Uterus (tissue), 2 donors: ENCODE measurements around the gene BCL2L1.

Experiments
- CTCF ChIP-seq, 4 experiments: fragments of 200-600 bp in 2 of 4; fragments of 450-650 bp in 2 of 4; sonication (generic) in 2 of 4; IDR thresholded peaks; one replicate each; pipeline ENCODE4 v1.5.1; 2016 to 2019; ENCODE audit warnings: antibody characterized with exemption in 4 of 4, mild to moderate bottlenecking in 2 of 4, moderate library complexity in 1 of 4
- POLR2A ChIP-seq, 2 donors: fragments of 450-650 bp; IDR thresholded peaks; one replicate each; pipeline ENCODE4 v1.6.1; 2016; ENCODE audit warnings: antibody characterized with exemption in 2 of 2, mild to moderate bottlenecking in 1 of 2, moderate library complexity in 1 of 2

GRCh38 chr20:31704225-31705119 lies 18.2 kb downstream of the BCL2L1 start:
- TF ChIP-seq CTCF (IDR thresholded peaks at IDR 0.05) (no peak), POLR2A (IDR thresholded peaks at IDR 0.05) (no peak)
